GM18907 (cell line): Measurements from ENCODE around the gene FRS2.
"Not testable (repeated sequence)": the region's sequence is repeated elsewhere in the genome, so short reads cannot be mapped to it uniquely, and the experiment has no call there.

Source experiments
- ATAC-seq: cut with Tn5 transposase; IDR thresholded peaks from one replicate; pipeline ENCODE4 v1.9.1; 2021; ENCODE audit warnings: mild to moderate bottlenecking, moderate library complexity; ENCODE audit not compliant: unreplicated experiment

The FRS2 gene

GRCh38 chr12:69470189-69471075, at the start of gene FRS2:
TSS of gene FRS2 (plus strand) at chr12:69470388. CDS start at chr12:69569031, 98,643 bp downstream.
- peak; percentile 97 for ATAC-seq

GRCh38 chr12:69421548-69421947, 48.6 kb upstream of the FRS2 start:
- no peak for ATAC-seq

- no peak for ATAC-seq
Measured at GRCh38 chr12:69423037-69423905, 46.9 kb upstream of the FRS2 start.

DNA sequence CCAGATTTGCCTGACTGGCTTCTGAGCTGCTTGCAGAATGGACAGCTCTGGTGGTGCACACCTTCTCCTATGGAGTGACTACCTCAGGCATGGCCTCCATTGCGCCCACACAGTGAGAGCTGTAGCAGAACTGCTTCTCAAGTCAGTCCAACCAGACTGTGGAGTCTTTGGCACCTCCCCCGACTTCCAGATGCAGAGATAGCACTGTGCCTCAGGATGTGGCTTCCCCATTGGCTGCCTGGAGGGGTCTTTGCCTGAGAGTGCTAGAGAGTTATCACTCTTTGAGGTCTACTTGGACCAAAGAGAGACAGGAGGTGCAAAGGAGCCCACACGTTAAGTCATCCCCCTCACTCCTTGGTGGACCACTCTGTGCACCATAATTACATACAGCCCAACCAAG, 44.8 kb upstream of the FRS2 start:
- no peak for ATAC-seq

- ATAC-seq: no peak
Measured at GRCh38 chr12:69428351-69429073, 41.7 kb upstream of the FRS2 start.

DNA sequence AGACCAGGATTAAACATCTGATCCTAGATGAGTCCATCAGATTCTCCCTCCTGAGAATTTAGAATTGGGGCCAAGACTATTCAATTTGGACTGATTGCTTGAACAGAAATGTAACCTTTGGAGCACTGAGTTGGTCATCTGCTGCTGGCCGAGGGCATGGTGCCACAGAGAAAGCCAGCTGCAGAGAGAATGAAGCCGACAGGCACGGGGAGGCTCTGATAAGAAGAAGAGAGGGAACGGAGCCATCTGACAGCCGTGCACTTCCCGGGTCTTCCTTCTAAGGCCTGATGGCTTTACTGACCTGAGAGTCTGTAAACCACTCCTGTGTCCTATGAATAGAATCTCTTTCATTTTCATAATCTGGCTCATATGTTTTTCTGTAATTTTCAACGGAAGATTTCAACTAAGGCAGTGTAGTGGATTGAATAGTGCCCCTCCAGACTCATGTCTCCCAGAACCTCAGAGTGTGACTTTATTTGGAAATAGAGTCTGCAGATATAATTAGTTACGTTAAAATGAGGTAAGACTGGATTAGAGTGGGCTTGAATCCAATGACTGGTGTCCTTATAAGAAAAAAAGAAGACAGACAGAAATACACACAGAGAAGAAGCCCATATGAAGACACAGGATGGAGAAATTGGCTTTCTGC, 39.1 kb upstream of the FRS2 start:
- no peak for ATAC-seq

GRCh38 chr12:69431591-69432222, 38.5 kb upstream of the FRS2 start:
- no peak for ATAC-seq

GRCh38 chr12:69433653-69434052, 36.5 kb upstream of the FRS2 start:
- no peak for ATAC-seq

- no peak for ATAC-seq
Measured at GRCh38 chr12:69435644-69436043, 34.5 kb upstream of the FRS2 start.

DNA sequence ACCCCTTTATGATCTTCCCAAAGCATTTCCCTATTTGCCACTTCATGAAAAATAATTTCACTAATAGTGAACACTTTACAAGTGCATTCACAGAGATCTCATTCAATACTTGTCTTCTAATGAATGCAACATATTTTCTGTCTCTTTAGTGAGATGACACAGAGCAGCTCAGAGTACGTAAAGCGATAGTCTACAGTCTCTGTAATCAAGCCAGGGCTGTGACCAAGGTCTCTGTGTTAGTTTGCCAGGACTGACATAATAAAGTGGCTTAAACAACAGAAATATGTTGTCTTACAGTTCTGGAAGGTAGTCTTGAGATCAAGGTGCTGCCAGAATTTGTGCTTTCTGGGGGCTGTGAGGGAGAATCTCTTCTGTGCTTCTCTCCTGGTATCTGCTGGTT, 33.1 kb upstream of the FRS2 start:
- no peak for ATAC-seq

GRCh38 chr12:69438539-69438938, 31.6 kb upstream of the FRS2 start:
- ATAC-seq: no peak

GRCh38 chr12:69440016-69440415, 30.2 kb upstream of the FRS2 start:
- no peak for ATAC-seq

DNA sequence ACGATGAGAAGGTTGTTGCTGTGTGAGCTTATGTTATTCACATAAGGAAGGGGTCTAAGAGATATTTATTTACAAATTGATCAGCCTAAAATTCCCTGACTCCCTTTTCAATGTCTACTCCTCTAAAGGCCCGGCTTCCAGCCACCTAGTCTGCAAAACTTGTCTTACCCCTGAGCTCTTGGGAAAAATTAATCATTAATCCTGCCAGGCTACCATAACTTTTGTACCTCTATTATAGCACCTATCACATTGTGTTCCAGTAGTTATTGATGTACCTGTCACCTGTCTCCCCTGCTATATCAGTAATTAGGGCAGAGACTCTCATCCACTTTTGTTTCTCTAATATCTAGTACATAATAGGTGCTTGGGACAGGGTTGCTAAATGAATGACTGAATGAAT, 29.3 kb upstream of the FRS2 start:
- no peak for ATAC-seq

GRCh38 chr12:69442894-69443293, 27.3 kb upstream of the FRS2 start:
- no peak for ATAC-seq

DNA sequence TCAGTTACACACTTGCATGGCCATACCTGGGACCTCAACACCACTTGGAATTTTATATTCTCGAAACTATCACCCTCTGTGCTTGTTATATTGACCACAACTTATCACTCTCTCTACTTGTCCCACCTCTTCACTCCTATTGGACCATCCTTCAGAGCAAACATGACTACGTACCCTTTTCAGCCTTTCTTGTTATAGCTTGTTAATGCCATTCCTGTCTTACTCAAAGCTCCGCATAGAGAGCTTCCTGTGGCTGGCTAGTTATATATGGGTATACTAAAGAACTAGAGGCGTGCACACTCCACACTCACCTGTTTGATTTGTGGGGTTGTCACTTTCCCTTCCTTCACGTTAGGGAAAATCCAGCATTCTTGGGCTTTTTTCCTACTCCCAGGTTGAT, 26.3 kb upstream of the FRS2 start:
- no peak for ATAC-seq

DNA sequence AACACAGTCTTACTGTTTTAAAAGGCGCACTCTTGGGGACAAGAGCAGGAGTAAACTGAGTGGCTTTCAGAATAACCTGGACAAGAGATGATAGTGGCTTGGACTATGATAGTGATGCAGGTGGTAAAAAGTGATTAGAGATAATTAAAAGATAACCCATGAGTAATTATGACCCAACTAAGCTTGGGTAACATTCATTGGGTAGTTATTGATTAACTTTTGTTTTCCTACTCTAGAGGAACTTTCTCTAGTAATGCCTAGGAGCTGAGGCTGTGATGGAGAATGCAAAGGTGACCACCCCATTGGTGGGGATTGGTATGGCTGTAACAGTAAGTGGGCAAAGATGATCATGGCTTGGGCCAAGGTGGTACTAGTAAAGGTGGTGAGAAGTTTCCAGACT, 22.3 kb upstream of the FRS2 start:
- no peak for ATAC-seq

GRCh38 chr12:69452598-69453132, 17.5 kb upstream of the FRS2 start:
- ATAC-seq: not testable (repeated sequence)

GRCh38 chr12:69456239-69456638, 13.9 kb upstream of the FRS2 start:
- ATAC-seq: no peak

DNA sequence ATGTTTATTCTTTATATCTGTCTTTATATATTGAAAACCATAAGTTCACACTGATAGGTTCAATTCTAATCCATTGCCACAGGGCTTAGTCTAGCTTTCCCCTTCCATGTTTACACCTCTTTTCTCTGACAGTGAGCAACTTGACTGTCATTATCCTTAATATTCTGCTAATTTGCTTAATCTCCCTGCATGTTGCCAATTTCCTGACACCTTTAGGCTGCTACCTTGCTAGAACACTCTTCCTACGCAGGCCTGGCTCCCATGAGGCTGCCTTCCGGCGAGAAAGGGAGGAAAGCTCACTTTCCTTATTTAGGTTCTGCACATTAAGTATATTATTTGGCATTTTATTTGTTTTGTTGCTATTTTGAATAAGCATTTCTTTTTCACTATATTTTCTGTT, 12.8 kb upstream of the FRS2 start:
- ATAC-seq: no peak

DNA sequence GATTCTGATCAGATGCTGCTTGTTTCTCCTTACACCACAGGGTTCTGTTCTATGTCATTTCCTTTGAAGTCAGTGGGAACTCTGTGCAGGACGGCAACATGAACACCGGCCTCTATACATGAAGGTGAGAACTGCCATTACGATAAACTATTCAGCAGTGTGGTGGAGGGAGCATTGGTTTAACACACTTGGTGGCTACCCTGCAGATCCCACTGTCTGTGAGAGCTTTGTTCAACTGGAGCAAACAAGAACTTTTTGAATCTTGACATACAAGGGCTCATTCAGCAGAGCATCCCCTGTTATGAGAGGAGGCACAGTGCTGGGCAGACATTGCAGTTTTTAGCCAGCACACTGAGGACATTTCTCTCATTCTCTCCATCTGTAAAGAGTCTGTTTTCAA, 10.7 kb upstream of the FRS2 start:
- ATAC-seq: no peak
